B cell (primary cell): ENCODE data around the gene ST3GAL3.

Experiments used
- EZH2 ChIP-seq: IDR thresholded peaks from 2 replicates; pipeline ENCODE4 v1.6.1; 2012; ENCODE audit warnings: borderline replicate concordance, low read depth, mild to moderate bottlenecking, moderate library complexity, low read length; ENCODE audit not compliant: insufficient read depth, poor library complexity, severe bottlenecking
- TF ChIP-seq, protein P1 (sequence below): fragments of 200-600 bp; IDR thresholded peaks from one replicate; pipeline ENCODE4 v1.8.0; 2022; ENCODE audit warnings: antibody characterized with exemption, mild to moderate bottlenecking

- TF ChIP-seq, protein P1, sequence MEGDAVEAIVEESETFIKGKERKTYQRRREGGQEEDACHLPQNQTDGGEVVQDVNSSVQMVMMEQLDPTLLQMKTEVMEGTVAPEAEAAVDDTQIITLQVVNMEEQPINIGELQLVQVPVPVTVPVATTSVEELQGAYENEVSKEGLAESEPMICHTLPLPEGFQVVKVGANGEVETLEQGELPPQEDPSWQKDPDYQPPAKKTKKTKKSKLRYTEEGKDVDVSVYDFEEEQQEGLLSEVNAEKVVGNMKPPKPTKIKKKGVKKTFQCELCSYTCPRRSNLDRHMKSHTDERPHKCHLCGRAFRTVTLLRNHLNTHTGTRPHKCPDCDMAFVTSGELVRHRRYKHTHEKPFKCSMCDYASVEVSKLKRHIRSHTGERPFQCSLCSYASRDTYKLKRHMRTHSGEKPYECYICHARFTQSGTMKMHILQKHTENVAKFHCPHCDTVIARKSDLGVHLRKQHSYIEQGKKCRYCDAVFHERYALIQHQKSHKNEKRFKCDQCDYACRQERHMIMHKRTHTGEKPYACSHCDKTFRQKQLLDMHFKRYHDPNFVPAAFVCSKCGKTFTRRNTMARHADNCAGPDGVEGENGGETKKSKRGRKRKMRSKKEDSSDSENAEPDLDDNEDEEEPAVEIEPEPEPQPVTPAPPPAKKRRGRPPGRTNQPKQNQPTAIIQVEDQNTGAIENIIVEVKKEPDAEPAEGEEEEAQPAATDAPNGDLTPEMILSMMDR = no peak
- no peak for TF ChIP-seq EZH2
These were observed 37.5 kb upstream of the ST3GAL3 start for GRCh38 chr1:43669878-43670277.
